ENCODE measurements around the gene GOLPH3.

Gene GOLPH3

GRCh38 chr5:32170303-32171151 lies 3.6 kb downstream of the GOLPH3 start:
- DNase-seq: no peak

DNA sequence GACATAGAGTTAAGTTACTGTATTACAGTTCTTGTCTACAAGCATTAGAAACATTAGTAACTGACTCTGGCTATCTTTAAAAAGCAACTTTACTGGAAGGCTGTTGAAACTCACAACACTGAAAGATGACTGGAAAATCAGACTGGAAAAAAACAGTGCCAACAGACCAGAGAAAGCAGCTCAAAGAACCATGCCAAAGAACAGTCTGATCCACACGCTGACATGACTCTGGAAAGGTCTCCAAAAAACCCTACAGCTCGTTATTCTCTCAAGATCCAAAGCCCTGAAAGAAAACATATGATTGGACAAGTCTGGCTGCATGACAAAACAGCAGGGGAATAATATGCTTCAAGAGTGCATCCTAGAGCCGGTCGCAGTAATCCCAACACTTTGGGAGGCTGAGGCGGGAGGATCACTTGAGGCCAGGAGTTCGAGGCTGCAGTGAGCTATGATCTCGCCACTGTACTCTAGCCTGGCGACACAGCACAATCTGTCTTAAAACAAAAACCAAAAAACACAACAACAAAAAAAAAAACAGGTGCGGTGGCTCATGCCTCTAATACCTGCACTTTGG lies 5.6 kb downstream of the GOLPH3 start:
- no peak for DNase-seq

DNA sequence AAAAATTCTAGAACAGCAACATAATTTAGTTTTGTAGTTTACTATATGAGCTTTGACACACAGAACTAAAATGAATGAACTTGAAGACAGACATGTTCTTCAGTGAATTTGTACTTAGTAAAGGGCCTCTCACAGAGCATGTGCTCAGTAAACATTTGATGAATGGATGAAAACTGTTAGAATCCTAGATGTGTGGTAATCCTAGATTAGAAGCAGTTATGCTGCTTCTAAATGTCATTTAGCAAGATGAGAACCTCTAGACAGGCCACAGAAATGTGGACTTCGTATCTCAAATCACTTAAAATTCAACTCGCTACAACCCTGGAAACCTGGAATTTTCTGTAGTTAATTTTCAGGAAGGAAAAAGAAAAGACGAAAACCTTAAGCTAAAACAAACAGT lies 8.5 kb downstream of the GOLPH3 start:
- DNase-seq: no peak

- DNase-seq: no peak
These were observed 10.3 kb downstream of the GOLPH3 start for GRCh38 chr5:32163785-32164184.

DNA sequence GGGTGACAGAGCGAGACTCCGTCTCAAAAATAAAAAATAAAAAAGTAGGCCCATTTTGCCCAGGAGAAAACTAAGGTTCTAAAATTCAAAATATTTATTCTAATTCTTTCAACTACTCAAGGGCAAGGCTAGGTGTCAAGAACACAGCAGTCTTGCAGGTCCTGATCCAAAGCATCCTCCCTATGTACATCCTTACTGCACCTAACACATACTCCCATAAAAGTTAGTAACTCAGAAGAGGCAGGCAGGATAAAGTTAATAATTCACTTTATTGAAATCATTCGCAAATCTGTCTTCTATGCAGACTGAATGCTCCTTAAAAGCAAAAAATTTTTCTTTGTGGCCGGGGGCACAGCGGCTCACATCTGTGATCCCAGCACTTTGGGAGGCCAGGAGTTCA lies 11.1 kb downstream of the GOLPH3 start:
- no peak for DNase-seq

DNA sequence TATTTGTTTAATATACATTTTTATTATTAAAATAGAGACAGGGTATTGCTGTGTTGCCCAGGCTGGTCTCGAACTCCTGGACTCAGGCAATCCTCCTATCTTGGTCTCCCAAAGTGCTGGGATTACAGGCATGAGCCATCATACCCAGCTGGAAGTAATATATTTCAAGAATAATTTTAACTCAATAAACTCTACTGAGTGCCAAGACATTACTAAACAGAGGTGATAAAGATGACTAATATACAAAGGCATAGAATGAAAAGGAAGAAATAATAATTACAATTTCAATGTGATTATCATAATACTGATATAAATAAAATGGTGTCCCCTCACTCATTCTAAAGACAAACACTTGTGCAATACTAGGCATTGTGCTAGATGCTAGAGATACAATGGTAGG lies 13.9 kb downstream of the GOLPH3 start:
- no peak for DNase-seq

DNA sequence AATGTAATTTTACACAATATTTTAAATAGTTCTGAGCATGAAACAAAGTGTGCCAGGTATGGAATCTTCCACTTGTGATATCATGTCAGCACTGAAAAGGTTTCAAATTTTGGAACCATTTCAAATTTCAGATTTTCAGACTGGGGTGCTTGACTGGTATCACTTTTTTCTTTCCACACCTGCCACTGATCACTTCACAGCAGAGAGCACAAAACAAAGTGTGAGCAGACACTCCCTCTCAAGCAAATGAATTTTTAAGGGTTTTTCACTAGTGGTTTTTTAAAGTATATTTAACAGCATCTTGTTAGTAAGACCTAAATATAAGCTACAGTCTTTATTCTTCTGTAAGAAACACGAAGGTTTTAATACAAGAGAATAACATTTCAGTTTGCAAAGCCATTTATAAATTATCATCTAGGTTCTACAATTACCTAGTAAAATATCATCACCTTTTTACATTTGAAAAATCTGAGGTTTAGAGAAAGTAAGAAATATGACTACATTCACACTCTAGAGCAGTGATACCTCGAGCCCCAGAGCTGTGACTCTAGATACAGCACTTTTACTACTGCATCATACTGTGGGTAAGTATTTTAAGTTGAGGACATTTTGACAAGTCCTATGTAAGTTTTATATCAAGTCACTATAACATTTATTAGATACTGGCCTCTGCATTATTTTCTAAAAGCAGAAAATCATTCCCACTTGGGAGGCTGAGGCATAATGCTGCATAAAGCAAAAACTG lies 14.6 kb downstream of the GOLPH3 start:
- no peak for DNase-seq

- no peak for DNase-seq
These were observed 15.5 kb downstream of the GOLPH3 start for GRCh38 chr5:32158679-32158975.

- DNase-seq: no peak
These were observed 17.0 kb downstream of the GOLPH3 start for GRCh38 chr5:32157078-32157477.

- DNase-seq: no peak
These were observed 17.5 kb downstream of the GOLPH3 start for GRCh38 chr5:32156635-32157034.

DNA sequence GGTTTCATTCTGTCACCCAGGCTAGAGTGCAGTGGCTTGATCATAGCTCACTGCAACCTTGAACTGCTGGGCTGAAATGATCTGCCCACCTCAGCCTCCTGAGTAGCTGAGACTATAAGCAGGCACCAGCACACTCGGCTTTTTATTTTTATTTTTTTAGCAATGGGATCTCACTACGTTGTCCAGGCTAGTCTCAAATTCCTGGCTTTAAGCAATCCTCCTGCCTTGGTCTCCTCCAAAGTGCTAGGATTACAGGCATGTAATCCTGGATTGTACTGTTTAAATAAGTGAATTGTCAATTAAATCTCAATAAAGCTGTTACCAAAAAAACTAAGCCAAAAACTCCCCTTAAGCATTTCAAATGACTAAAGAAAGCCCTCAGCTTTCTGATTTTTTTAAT lies 18.9 kb downstream of the GOLPH3 start:
- DNase-seq: no peak

DNA sequence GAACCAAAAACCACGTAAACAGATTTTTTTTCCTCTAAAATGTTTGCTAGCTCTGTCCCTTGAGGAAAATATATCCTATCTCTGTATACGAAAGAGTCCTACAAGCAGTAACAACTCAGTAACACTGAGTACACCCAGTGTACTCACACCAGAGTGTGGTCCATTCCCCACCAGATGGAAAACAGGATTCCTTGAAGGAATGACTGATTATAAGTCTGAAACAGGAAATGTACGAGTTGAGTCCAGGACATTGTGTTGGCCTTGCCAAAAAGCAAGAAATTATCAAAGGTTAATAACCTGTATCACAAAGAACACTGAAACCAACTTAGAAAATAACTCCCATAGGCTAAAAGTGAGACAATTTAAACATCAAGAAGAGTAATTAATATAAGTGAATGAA lies 20.4 kb downstream of the GOLPH3 start:
- DNase-seq: no peak

GRCh38 chr5:32151198-32151597 lies 22.9 kb downstream of the GOLPH3 start:
- DNase-seq: no peak

GRCh38 chr5:32150366-32150765 lies 23.8 kb downstream of the GOLPH3 start:
- DNase-seq: no peak

DNA sequence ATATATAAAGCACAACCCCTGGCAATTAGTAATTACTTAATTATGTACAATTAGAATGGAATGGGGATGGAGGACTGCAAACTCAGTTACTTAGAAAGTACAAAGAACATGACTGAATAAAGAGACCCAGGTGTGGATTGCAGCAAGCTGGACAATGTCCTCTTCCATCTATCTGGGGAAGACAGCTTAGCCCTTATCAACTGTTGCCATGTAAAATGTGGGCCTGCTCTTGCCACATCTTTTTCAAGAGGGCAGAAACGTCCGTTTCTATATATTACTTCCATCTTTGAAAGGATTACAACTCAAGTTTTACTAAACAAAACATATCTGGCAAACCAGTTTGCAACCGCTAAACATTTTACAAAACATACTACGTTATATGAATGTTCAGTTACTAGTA lies 26.2 kb downstream of the GOLPH3 start:
- no peak for DNase-seq

- no peak for DNase-seq
These were observed 26.9 kb downstream of the GOLPH3 start for GRCh38 chr5:32147236-32147635.

GRCh38 chr5:32145378-32145777 lies 28.7 kb downstream of the GOLPH3 start:
- DNase-seq: no peak

DNA sequence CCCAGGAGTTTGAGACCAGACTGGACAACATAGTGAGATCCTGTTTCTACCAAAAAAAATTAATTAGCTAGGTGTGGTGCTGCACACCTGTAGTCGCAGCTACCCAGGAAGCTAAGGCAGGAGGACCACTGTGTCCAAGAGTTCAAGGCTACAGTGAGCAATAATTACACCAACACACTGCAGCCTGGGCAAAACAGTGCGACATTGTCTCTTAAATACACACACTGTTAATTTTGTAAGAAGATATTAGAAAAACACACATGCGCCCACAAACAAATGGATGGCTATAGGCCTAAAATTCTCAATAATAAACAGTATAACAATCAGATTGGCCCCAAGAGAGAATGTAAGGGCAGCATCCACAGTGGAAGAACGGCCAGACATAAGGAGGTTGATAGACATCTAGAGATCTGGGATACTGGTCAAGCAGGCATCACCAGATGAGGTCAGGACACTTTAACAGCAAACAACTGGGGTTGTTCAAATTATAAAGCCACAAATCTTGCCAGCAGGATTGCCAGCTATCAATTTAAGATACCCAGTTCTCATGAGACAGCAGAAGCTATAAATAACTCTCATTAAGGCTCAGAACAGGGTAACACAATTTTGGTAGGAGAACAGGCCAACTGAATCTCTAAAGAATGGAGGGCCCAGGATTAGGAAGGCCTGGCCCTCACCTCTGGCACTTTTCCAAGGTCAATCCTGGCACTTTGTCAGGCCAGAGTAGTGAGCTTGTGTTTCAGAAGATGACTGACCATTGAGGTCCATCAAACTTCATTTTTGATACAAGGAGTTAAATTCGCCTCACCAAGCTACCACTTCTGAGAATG lies 29.5 kb downstream of the GOLPH3 start:
- no peak for DNase-seq

- DNase-seq: no peak
These were observed 30.3 kb downstream of the GOLPH3 start for GRCh38 chr5:32143617-32144377.

DNA sequence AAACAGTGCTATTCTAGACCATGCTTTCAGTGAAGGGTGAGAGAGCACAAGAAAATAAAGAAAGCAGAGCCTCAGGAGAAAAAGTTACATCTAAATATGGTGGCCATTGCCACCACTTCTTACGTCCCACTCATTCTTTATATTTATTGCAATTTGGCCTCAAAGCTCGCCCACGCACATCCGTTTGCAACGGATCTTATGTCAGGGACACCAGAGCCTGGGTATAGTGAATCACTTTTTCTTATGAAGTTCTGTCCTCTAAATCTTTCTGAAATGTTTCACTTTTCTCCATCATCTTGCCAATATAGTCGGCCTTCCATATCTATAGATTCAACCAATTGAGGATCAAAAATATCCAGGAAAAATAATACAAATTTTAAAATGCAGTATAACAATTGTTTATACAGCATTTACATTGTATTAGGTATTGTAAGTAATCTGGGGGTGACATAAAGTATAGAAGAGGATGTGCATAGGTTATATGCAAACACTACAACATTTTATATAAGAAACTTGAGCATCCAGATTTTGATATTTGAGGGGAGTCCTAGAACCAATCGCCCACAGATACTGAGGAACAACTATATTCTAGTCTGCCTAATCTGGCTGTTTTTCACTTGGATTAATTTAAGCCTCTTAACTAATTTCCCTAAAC lies 35.2 kb downstream of the GOLPH3 start:
- DNase-seq: peak in 2 of 5 donors; percentile 5 to 67

- DNase-seq: no peak
These were observed 37.8 kb downstream of the GOLPH3 start for GRCh38 chr5:32136342-32136741.

GRCh38 chr5:32135086-32135485 lies 39.0 kb downstream of the GOLPH3 start:
- no peak for DNase-seq
